ENCODE data around the gene CREB3. TPM values are rescaled to one million over a fixed set of nuclear protein-coding genes. Genes with fewer than 3 reads are reported as not detected.

CREB3 gene
- total and polyA plus RNA-seq, 9 of the 15 experiments (the other 6 are each of a cell fraction or from before 2014, with no cell fraction given), result 5.7 to 18.3 (median 14.9) TPM

DNA sequence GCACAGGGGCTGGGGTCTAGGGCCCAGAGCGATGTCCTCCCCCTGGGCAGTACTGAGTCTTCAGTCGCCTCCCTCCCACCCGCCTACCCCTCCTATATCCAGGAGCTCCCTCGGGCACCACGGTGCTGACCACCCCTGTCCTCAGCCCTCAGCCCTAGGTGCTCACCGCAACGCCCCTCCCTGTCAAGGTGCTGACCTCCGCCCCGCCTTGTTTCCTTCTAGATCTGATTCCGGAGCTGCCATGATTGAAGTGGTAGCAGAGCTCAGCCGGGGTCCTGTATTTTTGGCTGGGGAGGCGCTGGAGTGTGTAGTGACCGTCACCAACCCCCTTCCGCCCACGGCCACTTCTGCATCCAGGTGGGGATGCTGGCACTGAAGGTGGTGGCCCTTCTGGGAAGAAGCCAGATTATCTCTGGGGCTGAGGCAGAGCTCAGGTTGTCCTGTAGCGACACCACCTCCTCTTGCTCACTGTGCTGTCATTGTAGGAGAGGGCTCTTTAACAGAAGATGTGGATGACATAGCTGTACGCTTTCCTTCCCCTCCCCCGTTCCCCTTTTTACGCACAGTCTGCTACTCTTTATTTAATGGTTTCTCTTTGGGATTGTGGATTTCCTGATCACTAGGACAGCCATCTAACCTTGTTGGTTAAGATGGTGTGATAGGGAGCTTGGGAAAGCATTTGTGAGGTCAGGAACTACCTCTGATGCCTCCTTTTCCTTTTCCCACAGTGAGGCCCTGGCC lies 17.2 kb downstream of the CREB3 start (continued):
- TF ChIP-seq PRMT5 (CRISPR knock-in tag; IDR thresholded peaks at IDR 0.05) (no peak), MEIS2 (IDR thresholded peaks at IDR 0.05; ENCODE audit: partially characterized antibody) (no peak), SAFB2 (IDR thresholded peaks at IDR 0.05; ENCODE audit: borderline replicate concordance, low read depth, low read length, severe bottlenecking) (no peak), HDAC3 (IDR thresholded peaks at IDR 0.05; ENCODE audit: borderline replicate concordance, partially characterized antibody) (no peak), HIVEP1 (CRISPR knock-in tag; IDR thresholded peaks at IDR 0.05) (no peak), RAD21 (CRISPR knock-in tag; conservative IDR thresholded peaks at IDR 0.05 in 1 of 2, IDR thresholded peaks at IDR 0.05 in 1 of 2) (0 out of 4 replicates have a peak, but pooled peaks of 1 of the 2 experiments have one; percentile 12), ILF3 (IDR thresholded peaks at IDR 0.05; ENCODE audit: borderline replicate concordance) (no peak), ZBTB7A (IDR thresholded peaks at IDR 0.05; ENCODE audit: borderline replicate concordance, control insufficient read depth, low read depth, low read length) (no peak; the same call in 1 of the 2 replicates), CREM (IDR thresholded peaks at IDR 0.05; ENCODE audit: low read depth) (0 out of 2 replicates have a peak, but pooled peaks have one; percentile 9), NELFE (IDR thresholded peaks at IDR 0.05; ENCODE audit: insufficient read depth, insufficient read length) (no peak), BCLAF1 (IDR thresholded peaks at IDR 0.05; ENCODE audit: borderline replicate concordance in 1 of 2, control insufficient read depth in 1 of 2, low read depth in 2 of 2, low read length in 1 of 2) (no peak), HLTF (IDR thresholded peaks at IDR 0.05) (no peak), RBM34 (IDR thresholded peaks at IDR 0.05; ENCODE audit: borderline replicate concordance, insufficient read depth, low read length) (no peak), TFAM (CRISPR knock-in tag; conservative IDR thresholded peaks at IDR 0.05) (no peak), CHD1 (IDR thresholded peaks at IDR 0.05; ENCODE audit: low read length) (peak; percentile 57), GTF3C2 (IDR thresholded peaks at IDR 0.05; ENCODE audit: borderline replicate concordance, extremely low read depth, insufficient read length) (no peak)
- TF ChIP-seq, protein P1, sequence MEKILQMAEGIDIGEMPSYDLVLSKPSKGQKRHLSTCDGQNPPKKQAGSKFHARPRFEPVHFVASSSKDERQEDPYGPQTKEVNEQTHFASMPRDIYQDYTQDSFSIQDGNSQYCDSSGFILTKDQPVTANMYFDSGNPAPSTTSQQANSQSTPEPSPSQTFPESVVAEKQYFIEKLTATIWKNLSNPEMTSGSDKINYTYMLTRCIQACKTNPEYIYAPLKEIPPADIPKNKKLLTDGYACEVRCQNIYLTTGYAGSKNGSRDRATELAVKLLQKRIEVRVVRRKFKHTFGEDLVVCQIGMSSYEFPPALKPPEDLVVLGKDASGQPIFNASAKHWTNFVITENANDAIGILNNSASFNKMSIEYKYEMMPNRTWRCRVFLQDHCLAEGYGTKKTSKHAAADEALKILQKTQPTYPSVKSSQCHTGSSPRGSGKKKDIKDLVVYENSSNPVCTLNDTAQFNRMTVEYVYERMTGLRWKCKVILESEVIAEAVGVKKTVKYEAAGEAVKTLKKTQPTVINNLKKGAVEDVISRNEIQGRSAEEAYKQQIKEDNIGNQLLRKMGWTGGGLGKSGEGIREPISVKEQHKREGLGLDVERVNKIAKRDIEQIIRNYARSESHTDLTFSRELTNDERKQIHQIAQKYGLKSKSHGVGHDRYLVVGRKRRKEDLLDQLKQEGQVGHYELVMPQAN (IDR thresholded peaks at IDR 0.05; ENCODE audit: borderline replicate concordance), result no peak
